Small intestine (tissue), 7 donors: ENCODE data around the gene GLYATL1. TPM values are rescaled to one million over a fixed set of nuclear protein-coding genes. Genes with fewer than 3 reads are reported as not detected.

Source experiments
- DNase-seq, 2 donors: peaks; one replicate each; pipeline versions ENCODE4 v3.0.0 to v3.0.0-alpha.2; 2013
- FAIRE-seq: peaks from 2 replicates; lab custom pipeline; 2012; peaks lifted over from hg19 to GRCh38; lab: Jason Lieb, UNC
- H3K27ac ChIP-seq, 3 donors: one replicate each; pipeline ENCODE4 v1.5.1; 2013; ENCODE audit warnings: low read length in 2 of 3, mild to moderate bottlenecking in 2 of 3, control low read depth in 1 of 3, inconsistent platforms in 1 of 3, low read depth in 1 of 3, moderate library complexity in 1 of 3
- H3K27me3 ChIP-seq, 3 donors: one replicate each; pipeline ENCODE4 v1.6.1; 2013; ENCODE audit warnings: low read length in 3 of 3, inconsistent platforms in 1 of 3; ENCODE audit not compliant: control insufficient read depth in 3 of 3, insufficient read depth in 3 of 3
- H3K36me3 ChIP-seq, 3 donors: one replicate each; pipeline ENCODE4 v1.6.1; 2013; ENCODE audit warnings: low read length in 3 of 3, inconsistent platforms in 1 of 3, low read depth in 1 of 3, mild to moderate bottlenecking in 1 of 3, moderate library complexity in 1 of 3; ENCODE audit not compliant: control insufficient read depth in 3 of 3, insufficient read depth in 2 of 3
- H3K4me1 ChIP-seq, 3 donors: one replicate each; pipeline ENCODE4 v1.6.1; 2013; ENCODE audit warnings: low read length in 2 of 3, inconsistent platforms in 1 of 3, low read depth in 1 of 3, mild to moderate bottlenecking in 1 of 3, moderate library complexity in 1 of 3; ENCODE audit not compliant: control insufficient read depth in 3 of 3, insufficient read depth in 2 of 3
- H3K4me3 ChIP-seq, 3 donors: one replicate each; pipeline ENCODE4 v1.5.1; 2013; ENCODE audit warnings: low read length in 3 of 3, control low read depth in 1 of 3, inconsistent platforms in 1 of 3, low read depth in 1 of 3, mild to moderate bottlenecking in 1 of 3, moderate library complexity in 1 of 3
- H3K9me3 ChIP-seq, 2 donors: one replicate each; pipeline ENCODE4 v1.6.1; 2013; ENCODE audit warnings: low read depth in 1 of 2, low read length in 1 of 2; ENCODE audit not compliant: control insufficient read depth in 2 of 2, insufficient read depth in 1 of 2
- WGBS, 3 donors: extraction: QIAGEN DNeasy Blood & Tissue Kit; methylation state at CpG; one replicate each; pipeline ENCODE4 v1.1.7; 2013; 5-methylcytosine and 5-hydroxymethylcytosine counted together
- polyA plus RNA-seq, 4 donors: library from polyadenylated mRNA; stranded (reverse) in 3 of 4; unstranded in 1 of 4; fragments of 200-250 nt in 3 of 4; fragments of 120-200 nt in 1 of 4; gene quantifications; one replicate each; pipeline versions ENCODE4 v1.2.1 to v1.2.3, GENCODE V29; 2013
- donor health status: healthy with polysubstance abuse.
- donor health status: control.
- donor health status: control.
- donor health status: Bipolar disorder and iron deficiency.
- donor health status: healthy.

GLYATL1 gene
- polyA plus RNA-seq, 4 donors, result 0.67 to 13.0 (median 0.76) TPM; not detected in 1

DNA sequence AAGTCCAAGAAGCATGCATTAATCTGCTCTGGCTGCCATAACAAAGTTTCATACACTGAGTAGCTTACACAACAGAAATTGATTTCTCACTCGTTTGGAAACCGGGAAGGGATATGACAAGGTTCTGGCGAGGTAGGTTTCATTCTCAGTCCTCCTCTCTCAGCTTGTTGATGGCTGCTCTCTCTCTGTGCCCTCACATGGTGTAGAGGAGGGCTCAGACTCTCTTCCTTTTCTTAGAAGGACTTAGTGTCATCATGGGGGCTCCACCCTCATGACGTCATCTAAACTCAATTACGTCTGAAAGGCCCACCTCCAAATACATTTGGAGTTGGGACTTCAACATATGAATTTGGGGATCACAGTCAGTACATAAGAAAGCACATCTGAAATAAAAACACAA is 18.6 kb downstream of the GLYATL1 start:
- Histone ChIP-seq H3K9me3 (no peaks in the 10 kb centered on the region), H3K4me3 (no peak overlapping the region), H3K4me1 (no peaks in the 10 kb centered on the region), H3K27ac (no peak overlapping the region), H3K27me3 (no peaks in the 10 kb centered on the region), H3K36me3 (no peaks in the 10 kb centered on the region)
- no peak for DNase-seq
- no peak for FAIRE-seq
- WGBS, 3 donors, result 47 to 66% (median 49%) methylated on average over 5 of the region's 5 CpGs

DNA sequence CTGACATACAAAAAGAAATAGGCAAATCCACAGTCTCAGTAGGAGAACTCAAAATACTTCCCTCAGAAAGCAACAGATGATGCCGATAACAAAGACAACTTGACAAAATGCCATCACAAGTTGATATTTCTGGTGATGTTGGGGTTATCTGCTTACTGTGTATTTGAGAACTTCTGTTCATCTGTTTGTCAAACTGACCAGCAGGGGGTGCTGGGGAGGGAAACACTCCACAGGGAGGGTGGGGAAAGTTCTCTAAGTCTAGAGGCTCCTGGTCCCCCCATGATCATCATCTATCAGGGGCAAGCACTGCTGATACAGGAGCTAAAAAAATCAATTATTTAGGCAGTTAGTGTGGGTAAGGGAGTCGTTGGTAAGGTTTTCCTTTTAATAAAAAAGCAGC is 19.2 kb downstream of the GLYATL1 start:
- no peak overlapping the region for H3K27ac ChIP-seq
- DNase-seq, result peak; percentile 50 to 54
- no peaks in the 10 kb centered on the region for H3K36me3 ChIP-seq
- H3K4me3 ChIP-seq, result no peak overlapping the region
- no peak for FAIRE-seq
- 51 to 57% (median 54%) methylated on average over 2 of the region's 2 CpGs for WGBS, 3 donors
- H3K9me3 ChIP-seq, result no peaks in the 10 kb centered on the region
- no peaks in the 10 kb centered on the region for H3K4me1 ChIP-seq
- no peaks in the 10 kb centered on the region for H3K27me3 ChIP-seq

DNA sequence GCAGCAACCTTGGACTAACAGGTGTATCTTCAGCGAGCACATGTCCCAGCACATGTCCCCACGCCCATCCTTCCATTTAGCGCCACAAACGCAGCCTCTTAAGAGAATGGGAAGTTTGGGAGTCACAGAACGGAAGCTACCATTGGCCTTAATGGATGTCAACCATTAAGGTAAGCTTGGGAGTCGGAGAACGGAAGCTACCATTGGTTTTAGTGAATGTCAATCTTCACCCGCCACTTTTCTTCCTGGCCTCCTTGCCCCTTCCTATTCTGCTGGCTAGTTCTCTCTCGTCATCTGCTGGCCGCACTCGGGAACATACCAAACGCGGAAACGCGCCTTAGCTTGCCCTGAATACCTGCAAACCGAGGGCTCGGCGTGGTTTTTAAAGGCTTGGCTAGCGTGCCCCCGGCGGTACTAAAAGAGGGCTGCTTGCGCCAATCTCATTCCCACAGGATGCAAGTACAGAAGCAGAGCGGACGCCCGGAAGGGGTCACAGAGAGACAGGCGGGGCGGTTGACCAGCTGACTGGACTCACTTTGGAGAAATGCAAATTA is 24.3 kb downstream of the GLYATL1 start:
- H3K4me3 ChIP-seq, result peak overlapping the region in 1 of 3 donors; percentile 14
- peak; percentile 7 to 68 for DNase-seq
- no peak for FAIRE-seq
- WGBS, 3 donors, result 44 to 56% (median 45%) methylated on average over 27 of the region's 27 CpGs
- no peaks in the 10 kb centered on the region for H3K4me1 ChIP-seq
- H3K27me3 ChIP-seq, result no peaks in the 10 kb centered on the region
- peaks cover 0 to 2% of the 10 kb centered on the region in 2 donors for H3K9me3 ChIP-seq
- no peak overlapping the region for H3K27ac ChIP-seq
- H3K36me3 ChIP-seq, result no peaks in the 10 kb centered on the region

DNA sequence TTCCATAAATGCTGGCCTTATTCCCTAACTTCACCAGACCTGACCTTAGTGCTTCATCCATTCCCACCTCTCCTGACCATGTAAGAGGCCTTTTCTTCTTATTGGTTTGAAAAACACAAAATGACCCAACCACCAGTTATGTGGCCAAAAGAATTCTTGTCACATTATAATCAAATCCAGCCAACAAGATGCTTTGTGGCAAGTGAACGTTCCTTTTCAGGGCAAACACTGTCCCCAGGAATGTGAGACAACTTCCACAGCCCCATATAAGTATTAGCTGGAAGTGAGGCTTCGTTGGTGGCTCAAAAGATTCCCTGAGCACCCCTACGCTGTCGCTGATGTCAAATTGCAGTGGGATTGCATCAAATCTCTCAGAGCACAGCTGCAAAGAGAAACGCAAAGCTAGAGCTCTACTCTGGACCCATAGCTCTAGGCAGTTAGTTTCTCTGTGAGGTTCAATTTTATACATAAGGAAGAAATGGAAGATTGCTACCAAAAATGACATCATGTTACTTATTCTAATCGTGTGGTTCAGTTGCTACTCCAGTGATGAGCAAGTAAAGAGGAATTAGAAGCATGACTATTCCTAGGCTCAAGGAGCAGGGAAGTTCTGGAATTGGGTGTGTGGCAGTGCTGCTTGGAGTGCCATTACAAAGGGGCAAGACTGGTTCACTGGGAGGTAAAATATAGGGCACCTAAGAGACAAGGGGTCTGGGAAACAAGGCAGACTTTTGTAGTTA is 26.1 kb downstream of the GLYATL1 start:
- Histone ChIP-seq H3K27ac (no peak overlapping the region), H3K4me1 (no peaks in the 10 kb centered on the region), H3K9me3 (peaks cover 0 to 2% of the 10 kb centered on the region in 2 donors), H3K27me3 (no peaks in the 10 kb centered on the region), H3K36me3 (no peaks in the 10 kb centered on the region), H3K4me3 (no peak overlapping the region)
- WGBS, 3 donors, result 64 to 80% (median 67%) methylated on average over 6 of the region's 6 CpGs
- DNase-seq, result no peak
- FAIRE-seq, result no peak

DNA sequence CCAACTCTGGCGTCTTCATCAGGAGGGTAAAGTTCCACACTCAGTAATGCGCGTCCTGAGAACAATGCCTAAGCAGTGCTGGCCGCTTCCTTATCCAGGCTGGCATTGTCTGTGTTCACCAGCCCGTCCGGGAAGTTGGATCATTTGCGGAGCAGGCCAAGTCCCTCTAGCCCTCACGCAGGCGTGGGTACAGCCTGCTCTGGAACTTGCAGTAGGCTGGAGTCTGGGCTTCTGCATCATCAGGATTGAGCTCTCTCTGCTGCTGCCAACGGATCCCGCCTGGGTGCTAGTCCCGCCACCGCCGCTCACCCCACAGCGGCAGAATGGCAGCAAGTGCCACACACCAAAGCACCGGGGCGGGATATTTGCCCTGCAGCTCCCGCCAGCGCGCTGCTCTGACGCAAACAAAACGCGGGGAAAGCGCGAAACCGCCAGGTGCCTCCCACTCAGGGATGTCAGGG is 29.0 kb downstream of the GLYATL1 start:
- Histone ChIP-seq H3K4me3 (peak overlapping the region in 1 of 3 donors; percentile 5), H3K4me1 (no peaks in the 10 kb centered on the region), H3K9me3 (peaks cover 0 to 9% of the 10 kb centered on the region in 2 donors), H3K36me3 (no peaks in the 10 kb centered on the region), H3K27ac (no peak overlapping the region), H3K27me3 (no peaks in the 10 kb centered on the region)
- 33 to 46% (median 46%) methylated on average over 26 of the region's 26 CpGs for WGBS, 3 donors
- FAIRE-seq (no peak), DNase-seq (peak; percentile 8 to 16)

DNA sequence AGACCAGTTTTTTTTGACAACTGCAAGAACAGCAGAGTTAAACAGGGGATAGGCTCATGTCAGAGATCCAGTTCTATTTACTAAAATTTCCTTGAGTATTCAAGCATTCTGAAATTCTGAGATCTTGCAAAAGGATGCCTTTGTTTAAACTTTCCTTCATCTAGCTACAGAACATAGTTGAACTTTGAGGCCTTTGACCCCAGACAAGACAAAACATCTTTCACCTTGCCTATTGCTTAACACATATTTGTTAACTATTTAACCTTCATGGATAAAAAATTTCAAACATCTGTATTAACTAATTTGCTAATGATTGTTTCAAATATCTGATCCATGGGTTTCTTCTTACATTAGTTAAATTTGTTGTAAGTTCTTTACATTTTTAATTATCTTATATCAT is 38.2 kb downstream of the GLYATL1 start:
- FAIRE-seq (peak; percentile 19), DNase-seq (no peak)
- peaks cover 0 to 2% of the 10 kb centered on the region in 2 donors for H3K9me3 ChIP-seq
- H3K4me3 ChIP-seq, result no peak overlapping the region
- H3K27ac ChIP-seq, result no peak overlapping the region
- no peaks in the 10 kb centered on the region for H3K27me3 ChIP-seq
- no peaks in the 10 kb centered on the region for H3K4me1 ChIP-seq
- no peaks in the 10 kb centered on the region for H3K36me3 ChIP-seq

DNA sequence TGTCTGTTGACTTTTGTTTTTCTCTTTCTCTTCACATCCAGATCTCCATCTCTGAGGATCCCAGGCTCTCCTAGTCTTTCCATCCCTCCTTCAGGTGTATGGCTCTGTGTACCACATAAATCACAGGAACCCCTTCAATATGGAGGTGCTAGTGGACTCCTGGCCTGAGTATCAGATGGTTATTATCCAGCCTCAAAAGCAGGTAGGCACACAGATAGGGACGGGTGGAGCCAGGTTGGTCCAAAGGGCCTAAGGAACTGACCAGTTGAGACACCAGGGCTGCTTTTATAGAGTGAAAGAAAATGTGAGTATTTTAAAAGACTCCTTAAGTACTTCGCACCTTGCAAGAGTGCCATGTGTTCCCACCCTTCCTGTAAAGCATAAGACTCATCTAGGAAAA is 39.9 kb downstream of the GLYATL1 start:
- Histone ChIP-seq H3K27ac (no peak overlapping the region), H3K27me3 (no peaks in the 10 kb centered on the region), H3K9me3 (no peaks in the 10 kb centered on the region), H3K4me1 (no peaks in the 10 kb centered on the region), H3K36me3 (no peaks in the 10 kb centered on the region), H3K4me3 (no peak overlapping the region)
- no peak for DNase-seq
- FAIRE-seq, result no peak
- WGBS, 3 donors, result 84 to 87% (median 84%) methylated on average over 2 of the region's 2 CpGs

DNA sequence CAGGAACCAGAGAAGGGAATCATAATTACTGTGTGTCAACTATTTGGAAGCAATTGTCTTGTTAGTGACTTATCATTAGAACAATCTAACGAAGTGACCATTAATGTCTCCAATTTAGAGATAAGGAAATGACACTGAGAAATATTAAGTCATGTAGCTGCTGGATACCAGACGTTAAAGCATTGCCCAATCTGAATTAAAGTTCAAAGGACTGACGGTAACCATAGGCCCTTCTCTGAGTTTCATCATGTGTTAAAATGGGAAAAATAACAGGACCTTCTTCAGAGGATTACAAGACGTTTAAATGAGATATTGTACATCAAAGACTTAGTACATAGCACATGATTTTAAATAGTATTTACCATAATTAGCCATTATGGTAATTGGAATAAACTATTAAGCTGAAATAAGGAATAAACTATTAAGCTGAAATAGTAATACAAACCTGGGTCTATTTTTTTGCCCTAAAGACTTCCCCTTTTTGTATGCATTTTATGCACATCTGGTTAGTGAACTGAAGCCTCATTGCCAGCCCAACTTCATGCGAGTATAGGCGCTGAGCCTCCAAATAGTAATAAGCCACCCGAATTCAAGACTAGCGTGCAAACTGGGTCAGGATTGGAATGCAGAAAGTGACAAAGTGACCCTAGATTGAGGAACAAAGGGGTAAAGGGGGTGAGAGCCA is 41.0 kb downstream of the GLYATL1 start:
- no peaks in the 10 kb centered on the region for H3K27me3 ChIP-seq
- FAIRE-seq (no peak), DNase-seq (no peak)
- 60 to 71% (median 62%) methylated on average over 8 of the region's 8 CpGs for WGBS, 3 donors
- H3K4me3 ChIP-seq, result no peak overlapping the region
- H3K9me3 ChIP-seq, result no peaks in the 10 kb centered on the region
- no peak overlapping the region for H3K27ac ChIP-seq
- no peaks in the 10 kb centered on the region for H3K4me1 ChIP-seq
- H3K36me3 ChIP-seq, result no peaks in the 10 kb centered on the region
